SKM-1 treated with dmso at 0.1 percent for 144 hours (cell line): ENCODE data around the gene ACYP1.

Experiments
- DNase-seq: peaks from one replicate; lab custom pipeline; 2025; ENCODE audit not compliant: unreplicated experiment; lab: John Stamatoyannopoulos, UW

The ACYP1 gene

DNA sequence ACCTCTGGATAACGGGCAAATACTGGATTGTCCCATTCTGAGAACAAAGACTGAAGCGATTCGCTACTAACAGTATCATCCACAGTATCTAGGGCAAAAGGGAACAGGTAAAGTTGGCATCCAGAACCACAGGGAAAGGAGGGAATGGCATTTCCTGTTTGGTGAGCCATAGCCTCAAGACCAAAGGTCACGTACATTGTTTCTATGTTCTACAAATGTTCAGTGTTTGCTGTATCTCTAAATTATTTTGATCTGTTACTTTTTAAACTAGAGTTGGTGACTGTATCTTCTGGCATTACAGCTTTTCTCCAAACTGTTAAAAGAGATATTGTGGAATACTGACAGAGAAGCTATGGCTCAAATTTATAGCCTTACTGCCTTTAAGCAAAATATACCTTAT, 22.2 kb downstream of the ACYP1 start:
- DNase-seq = no peak

DNA sequence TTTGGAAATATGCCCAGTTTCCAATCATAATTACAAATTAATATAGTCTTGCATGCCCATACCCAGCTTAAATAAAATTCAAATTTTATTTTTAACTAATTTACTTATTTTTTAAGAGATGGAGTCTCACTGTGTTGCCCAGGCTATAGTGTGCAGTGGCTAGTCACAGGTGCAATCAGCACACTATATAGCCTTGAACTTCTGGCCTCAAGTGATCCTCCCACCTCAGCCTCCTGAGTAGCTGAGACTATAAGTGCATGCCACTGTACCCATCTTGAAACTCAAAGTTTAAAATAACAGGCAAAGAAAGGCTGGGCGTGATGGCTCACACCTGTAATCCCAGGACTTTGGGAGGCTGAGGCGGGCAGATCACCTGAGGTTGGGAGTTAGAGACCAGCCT, 22.9 kb downstream of the ACYP1 start:
- no peak for DNase-seq

DNA sequence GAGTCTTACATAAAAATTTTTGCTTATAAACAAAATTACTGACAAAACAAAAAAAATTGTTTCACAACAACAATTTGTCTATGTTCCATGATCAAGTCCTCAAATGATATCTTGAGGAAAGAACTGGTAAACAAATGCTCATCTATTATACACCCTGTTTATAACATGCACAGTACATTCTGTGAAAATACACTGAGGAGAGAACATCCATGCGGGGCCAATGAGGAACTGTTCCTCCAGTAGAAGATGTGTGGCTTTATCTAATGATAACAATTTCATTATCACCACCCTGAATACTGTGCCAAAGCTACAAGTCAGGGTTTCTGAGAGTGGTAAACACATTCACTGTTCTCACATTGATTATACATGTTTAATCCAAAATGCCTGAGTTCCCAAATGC, 23.3 kb downstream of the ACYP1 start:
- no peak for DNase-seq

DNA sequence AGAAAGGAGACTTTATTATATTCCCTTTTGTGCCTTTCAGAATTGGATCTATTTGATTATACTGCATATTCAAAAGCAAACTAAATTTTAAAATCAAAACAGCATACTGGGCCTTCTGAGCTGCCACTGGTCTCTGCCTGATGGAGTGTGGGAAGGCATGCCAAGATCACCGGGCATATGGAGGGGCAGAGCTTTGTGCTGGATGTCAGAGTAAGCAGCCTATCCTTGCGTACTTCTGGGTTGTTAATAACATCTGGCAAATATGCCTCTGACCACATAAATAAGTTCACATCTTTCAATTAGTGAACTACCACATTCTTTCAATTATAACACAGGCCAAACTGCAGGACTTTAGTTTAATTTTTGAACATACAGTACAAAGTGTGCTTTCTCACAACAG, 30.9 kb downstream of the ACYP1 start:
- no peak for DNase-seq

DNA sequence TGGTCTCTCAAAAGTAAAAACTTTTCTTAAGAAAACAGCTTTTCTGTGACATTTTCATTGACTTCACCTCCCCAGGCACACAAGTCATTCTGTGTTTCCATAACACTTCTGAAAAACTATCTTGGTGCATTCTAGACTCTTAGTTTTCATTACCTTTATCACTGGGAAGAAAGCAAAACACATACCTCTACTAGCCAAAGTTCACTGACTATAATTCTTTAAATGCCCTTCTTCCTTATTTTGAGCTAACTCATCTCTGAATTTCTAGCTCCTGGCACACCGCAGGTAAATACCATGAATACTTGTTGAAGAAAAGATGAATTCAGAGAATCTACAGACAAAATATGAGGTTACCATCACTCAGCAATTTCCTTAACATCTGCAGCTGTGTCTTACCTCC, 33.7 kb downstream of the ACYP1 start:
- DNase-seq = no peak

DNA sequence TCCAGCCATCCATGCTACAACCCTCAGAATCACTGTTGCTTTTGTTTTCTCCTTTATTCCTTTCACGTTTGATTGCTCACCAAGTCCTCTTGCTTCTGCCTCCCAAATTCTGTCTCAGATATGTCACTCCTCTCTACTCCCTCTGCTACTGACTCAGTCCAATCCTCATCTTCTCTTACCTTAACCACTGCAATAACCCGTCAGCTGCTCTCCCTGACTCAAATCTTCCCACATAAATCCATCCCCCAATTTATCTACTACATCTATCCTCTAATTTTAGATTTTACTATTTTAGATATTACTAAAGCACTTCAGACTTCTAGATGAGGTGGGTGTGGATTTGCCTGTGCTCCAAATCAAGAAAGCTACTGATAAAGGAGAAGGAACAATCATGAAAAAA, 37.9 kb downstream of the ACYP1 start:
- DNase-seq = no peak

DNA sequence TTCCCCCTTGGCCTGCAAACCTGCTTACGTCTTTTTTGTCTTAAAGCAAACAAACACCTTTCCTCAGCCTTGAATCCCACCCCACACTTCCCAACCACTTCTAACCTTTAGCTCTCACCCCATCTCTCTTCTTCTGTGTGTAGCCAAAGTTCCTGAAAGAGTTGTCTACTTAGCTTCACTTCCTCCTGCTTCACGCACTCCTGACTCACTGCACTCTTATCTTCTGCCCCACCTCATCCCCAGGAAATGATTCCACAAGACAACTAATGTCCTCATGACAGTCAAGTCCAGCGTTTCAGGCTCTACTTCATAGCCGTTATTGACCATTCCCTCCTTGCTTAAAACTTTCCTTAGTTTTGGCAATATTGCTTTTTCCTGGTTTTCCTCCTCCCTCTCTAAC, 38.7 kb downstream of the ACYP1 start:
- no peak for DNase-seq

DNA sequence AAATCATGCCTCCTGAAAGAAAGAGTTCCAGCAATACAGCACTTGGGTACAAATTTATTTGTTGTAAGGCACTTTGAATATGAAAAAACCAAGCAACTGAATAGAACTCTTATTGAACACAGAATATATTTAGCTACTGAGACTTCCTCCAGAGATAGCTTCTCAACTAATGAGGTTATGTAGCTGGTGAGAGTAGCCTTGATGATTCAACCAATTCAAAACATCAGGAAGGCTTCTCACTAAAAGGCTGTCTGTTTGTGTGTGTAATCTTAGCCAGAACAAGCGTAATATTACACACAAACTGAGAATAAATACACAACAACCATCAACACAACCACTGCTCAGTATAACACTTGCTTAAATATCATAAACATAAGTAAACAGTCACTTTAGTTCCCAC, 40.7 kb downstream of the ACYP1 start:
- DNase-seq = no peak

DNA sequence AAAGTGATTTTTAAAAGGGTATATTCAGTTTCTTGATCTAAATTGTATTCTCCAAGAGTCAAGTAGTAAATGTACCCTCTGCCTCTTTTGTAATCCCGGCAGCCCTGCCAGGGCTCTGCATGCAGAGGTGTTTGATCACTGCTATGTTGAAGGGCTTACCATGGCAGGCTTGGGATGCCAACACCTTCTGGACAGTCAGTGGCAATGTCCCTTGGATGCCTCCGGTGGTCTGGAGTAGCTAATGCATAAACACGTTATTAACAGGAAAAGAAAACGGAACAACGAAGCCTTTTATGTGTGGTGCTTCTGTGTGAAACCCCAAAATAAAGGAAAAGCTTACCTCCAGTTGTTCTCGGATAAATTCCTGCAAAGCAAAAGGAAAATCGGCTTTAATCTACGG, 41.2 kb downstream of the ACYP1 start:
- no peak for DNase-seq

DNA sequence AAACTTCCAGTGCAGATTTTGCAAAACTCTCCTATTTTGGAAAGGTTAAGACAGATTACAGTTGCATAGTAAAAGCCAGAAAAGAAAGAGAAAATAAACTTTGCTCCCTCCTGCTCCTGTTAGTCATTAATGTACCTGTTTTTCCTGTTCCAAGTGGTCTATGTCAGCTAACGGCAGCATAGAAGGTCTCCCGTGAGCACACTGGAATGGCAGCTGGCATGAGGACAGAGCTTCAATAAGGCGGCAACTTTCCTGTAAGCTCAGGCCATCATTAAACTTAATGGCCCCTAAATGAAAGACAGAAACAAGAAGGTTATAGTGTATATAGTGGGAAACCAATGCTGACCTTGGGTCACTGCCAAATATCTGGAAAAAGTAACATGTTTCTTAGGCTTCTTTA, 45.1 kb downstream of the ACYP1 start:
- no peak for DNase-seq

DNA sequence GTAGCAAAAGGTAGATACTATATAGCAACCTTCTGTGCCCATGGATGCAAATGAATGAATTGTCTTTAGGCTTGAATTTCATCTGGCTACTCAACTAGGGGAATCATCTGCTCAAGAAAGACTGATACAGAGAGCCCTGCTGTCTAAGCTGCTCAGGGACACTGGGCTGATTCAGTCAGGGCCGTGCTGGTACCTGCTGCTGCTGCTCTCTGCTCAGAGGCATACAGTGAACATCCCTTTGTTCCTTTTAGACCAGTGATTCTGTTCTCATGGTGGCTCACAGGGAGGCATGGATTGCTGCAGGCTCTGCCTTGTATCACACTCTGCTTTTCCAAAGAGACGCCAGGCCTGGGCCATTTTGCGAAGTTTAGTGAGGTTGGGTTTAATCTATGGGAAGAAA, 47.0 kb downstream of the ACYP1 start:
- no peak for DNase-seq

DNA sequence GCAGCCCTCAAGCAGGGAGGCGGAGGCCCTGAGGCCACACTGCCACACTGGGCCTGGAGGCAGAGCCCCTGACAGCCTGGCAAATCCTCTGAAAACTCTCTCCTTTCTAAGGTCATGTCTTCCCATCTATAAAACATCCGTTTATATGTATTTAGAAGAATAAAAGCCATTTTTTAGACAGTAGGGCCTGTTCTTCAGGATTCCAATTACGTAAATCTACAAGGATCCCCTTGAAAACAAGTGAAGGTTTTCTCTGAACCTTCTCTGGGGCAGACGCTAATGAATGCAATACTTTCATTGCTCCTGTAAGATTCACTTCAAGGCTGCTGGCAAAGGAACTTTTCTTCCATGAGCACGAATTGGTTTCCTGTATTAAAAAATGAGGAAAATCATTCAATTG, 48.3 kb downstream of the ACYP1 start:
- DNase-seq = no peak

DNA sequence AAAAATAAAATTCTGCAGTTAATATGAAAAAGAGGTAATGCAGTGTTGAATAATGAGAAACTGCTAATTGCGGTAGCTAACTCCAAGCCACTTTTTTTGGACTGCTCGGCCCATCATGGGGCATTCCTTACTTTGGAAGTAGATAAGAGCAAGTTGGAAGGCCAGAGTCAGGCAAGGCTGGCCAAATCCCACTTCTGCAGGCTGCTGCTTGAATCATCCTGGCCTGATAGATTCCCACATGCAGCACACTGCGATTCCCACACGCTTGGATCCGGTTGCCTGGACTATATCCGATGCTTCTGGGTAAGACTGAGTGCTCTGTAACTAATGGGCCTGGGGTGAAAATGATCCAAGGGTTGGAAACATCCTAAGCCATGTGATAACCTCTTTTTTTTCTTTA, 50.5 kb downstream of the ACYP1 start:
- no peak for DNase-seq

DNA sequence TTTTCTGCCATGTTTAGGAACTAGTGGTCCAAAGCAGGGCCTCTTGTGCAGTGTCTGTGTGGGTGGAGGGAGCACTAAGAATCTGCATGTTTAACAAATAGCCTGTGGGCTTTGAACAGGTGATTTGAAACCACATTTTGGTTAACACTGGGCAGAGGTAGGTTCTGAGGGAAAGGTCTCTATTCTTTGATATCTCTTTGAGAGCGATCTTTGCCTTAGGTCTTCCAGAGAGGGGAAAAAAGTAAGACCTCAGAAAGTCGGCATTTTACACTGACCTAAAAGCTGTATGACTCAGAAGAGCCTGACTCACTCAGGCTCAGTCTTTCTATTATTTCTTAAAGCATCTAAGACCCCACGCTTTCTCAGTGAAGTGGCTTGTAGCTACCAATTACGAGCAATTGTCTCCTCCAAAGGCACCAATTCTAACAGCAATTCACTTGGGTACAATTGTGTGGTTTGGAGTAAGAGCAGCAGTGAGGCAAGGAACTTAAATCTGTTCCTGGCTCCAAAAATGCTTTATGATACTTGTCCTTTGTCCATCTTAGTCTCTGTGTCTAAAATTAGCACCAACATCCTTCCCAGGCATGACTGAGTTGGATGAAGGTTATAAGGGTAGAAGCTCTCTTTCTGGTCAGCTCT, 52.3 kb downstream of the ACYP1 start:
- DNase-seq = no peak

DNA sequence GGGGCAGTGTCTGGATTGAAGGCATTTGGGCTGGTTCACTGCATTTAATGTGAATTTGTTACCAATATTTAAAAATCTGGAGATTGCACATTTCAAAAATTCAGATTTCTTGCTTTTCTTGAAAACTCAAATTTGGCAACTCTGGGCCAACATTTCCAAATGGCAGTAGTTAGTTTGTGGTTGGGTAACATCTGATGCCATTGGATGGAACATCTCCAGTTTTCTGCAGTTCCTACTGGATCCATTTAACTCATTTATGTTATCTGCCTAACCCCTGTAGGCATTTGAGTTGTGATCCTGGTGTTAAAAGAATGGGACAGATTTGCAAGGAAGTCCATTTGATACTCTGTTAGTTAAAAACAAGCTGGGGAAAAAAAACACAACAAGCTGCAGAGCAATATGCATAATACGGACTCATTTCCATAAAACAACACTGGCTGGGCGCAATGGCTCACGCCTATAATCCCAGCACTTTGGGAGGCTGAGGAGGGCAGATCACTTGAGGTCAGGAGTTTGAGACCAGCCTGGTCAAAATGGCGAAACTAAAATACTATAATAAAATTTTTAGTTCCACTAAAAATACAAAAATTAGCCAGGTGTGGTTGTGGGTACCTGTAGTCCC, 53.2 kb downstream of the ACYP1 start:
- no peak for DNase-seq

DNA sequence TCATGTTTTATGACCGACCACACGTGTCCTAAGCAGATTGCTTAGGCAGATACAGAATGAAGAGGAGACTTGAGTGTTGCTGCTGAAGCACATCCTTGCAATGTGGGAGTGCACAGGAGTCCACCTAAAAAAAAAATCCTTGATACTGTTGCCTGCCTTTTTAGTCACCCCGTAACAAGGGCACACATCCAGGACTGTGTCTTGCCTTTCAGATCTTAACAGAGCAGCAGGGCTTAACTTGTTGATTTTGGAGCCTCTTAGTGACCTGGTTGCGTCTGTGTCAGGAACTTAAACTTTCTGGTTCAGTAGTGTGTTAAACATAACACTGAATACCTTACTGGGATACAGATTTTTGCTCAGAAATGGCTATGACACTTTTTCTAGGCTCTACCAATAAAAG, 54.6 kb downstream of the ACYP1 start:
- DNase-seq = no peak

DNA sequence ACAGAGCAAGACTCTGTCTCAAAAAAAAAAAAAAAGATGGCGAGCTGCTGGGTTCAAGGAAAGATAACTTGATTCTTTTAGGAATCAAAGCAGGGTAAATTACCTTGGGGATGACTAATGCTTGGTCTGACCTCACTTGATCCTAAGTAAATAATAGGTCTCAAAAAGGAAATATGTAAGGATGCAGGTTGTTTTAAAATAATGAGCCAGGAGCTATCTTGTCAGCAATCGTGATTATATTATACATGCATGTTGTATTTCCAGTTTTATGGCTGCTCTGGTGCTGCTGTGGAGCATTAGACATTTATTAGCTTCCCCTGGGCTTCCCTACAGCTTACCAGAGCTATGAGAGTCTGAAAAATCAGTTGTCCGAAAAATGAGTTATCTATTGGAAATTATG, 58.5 kb downstream of the ACYP1 start:
- DNase-seq = no peak

DNA sequence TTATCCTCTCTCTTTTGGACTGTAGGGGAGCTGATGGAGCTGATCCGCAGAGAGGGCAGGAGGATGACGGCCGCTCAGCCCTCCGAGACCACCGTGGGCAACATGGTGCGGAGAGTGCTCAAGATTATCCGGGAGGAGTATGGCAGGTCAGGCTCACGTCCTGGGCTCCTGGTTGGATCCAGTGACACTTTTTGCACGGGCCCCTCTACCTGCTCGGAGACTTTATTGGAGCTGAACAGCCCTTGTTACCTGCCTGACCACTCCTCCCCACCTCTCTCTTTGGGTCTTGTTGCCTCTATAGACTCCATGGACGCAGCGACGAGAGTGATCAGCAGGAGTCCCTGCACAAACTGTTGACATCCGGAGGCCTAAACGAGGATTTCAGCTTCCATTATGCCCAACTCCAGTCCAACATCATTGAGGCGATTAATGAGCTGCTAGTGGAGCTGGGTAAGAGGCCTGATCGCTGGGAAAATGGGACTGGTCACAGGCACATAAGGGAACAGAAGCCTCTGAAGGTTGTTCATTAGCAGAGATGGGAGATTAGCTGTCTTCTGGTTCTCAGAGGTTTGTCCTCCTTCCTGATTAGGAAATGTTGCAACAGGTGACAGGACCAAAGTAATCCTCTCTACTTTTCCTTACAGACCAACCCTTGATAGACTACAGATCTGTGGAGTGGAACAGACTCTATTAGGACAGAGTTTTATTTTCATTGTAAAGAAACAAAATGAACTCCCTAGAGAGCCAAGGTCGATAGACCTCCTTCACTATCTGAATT, 60.4 kb downstream of the ACYP1 start:
- DNase-seq = no peak
